A673 (cell line): Measurements from ENCODE around the gene CTTNBP2.

Experiments used
- EZH2 ChIP-seq: fragments of 200-600 bp; sonication (generic); IDR thresholded peaks from 2 replicates; pipeline ENCODE4 v1.6.1; 2017; ENCODE audit warnings: borderline replicate concordance, low read depth, mild to moderate bottlenecking, mixed read lengths, antibody characterized with exemption, low read length; ENCODE audit not compliant: poor library complexity, severe bottlenecking
- TF ChIP-seq, protein P1 (sequence below): fragments of 300-800, 200-600 bp; sonication (generic); conservative IDR thresholded peaks from 2 replicates; pipeline ENCODE4 v1.5.1; 2017; ENCODE audit warnings: low read depth, mild to moderate bottlenecking, antibody characterized with exemption, low read length, moderate library complexity, mixed read lengths

- no peak for TF ChIP-seq EZH2
- TF ChIP-seq, protein P1, sequence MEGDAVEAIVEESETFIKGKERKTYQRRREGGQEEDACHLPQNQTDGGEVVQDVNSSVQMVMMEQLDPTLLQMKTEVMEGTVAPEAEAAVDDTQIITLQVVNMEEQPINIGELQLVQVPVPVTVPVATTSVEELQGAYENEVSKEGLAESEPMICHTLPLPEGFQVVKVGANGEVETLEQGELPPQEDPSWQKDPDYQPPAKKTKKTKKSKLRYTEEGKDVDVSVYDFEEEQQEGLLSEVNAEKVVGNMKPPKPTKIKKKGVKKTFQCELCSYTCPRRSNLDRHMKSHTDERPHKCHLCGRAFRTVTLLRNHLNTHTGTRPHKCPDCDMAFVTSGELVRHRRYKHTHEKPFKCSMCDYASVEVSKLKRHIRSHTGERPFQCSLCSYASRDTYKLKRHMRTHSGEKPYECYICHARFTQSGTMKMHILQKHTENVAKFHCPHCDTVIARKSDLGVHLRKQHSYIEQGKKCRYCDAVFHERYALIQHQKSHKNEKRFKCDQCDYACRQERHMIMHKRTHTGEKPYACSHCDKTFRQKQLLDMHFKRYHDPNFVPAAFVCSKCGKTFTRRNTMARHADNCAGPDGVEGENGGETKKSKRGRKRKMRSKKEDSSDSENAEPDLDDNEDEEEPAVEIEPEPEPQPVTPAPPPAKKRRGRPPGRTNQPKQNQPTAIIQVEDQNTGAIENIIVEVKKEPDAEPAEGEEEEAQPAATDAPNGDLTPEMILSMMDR, result no peak
These were observed 64.1 kb downstream of the CTTNBP2 start for GRCh38 chr7:117808910-117809705.
